SK-N-SH (cell line): ENCODE results near the gene RBM4. TPM values are rescaled to one million over a fixed set of nuclear protein-coding genes. Genes with fewer than 3 reads are reported as not detected.

Source experiments
- CTCF ChIA-PET: fragments of 300-600, 350-600 bp; formaldehyde crosslinking; extraction: SDS; loops from one replicate; lab custom pipeline; 2021; lab: Yijun Ruan, JAX
- POLR2A ChIA-PET: fragments of 350-600 bp; sonication (Branson Sonifier 250); formaldehyde crosslinking; extraction: SDS; loops from one replicate; lab custom pipeline; 2020; ENCODE audit warnings: antibody characterized with exemption, inconsistent platforms; lab: Yijun Ruan, JAX
- DNase-seq: peaks from one replicate; pipeline ENCODE4 v3.0.0; 2012
- H2AFZ ChIP-seq: fragments of 200-600 bp; sonication (generic); 2 replicates; pipeline ENCODE4 v1.8.1; 2016; ENCODE audit warnings: antibody characterized with exemption, mild to moderate bottlenecking, low read depth
- H3F3A ChIP-seq: fragments of 200-600 bp; sonication (generic); replicated peaks from 2 replicates; pipeline ENCODE3; 2016; ENCODE audit warnings: antibody characterized with exemption, mild to moderate bottlenecking; ENCODE audit not compliant: insufficient read depth
- H3K27ac ChIP-seq, 2 experiments: fragments of 200-500 bp in 1 of 2; fragments of 200-600 bp in 1 of 2; sonication (Bioruptor generic) in 1 of 2; sonication (generic), shearing (Covaris generic) in 1 of 2; 2 replicates each; pipeline versions ENCODE4 v1.5.1 to v1.6.1; 2014 to 2016; ENCODE audit warnings: low read depth in 2 of 2, inconsistent platforms in 1 of 2, low read length in 1 of 2, mild to moderate bottlenecking in 1 of 2, mixed read lengths in 1 of 2
- H3K27me3 ChIP-seq: fragments of 200-600 bp; sonication (generic), shearing (Covaris generic); 2 replicates; pipeline ENCODE4 v1.6.1; 2016; ENCODE audit warnings: mixed run types; ENCODE audit not compliant: insufficient read depth
- H3K36me3 ChIP-seq, 2 experiments: fragments of 200-500 bp in 1 of 2; fragments of 200-600 bp in 1 of 2; sonication (Bioruptor generic) in 1 of 2; sonication (generic) in 1 of 2; replicated peaks in 1 of 2; 2 replicates each; pipeline versions ENCODE3 to v1.5.1; 2014 to 2016; ENCODE audit warnings: low read length in 1 of 2, mild to moderate bottlenecking in 1 of 2; ENCODE audit not compliant: insufficient read depth in 2 of 2, control insufficient read depth in 1 of 2
- H3K4me1 ChIP-seq, 2 experiments: fragments of 200-500 bp in 1 of 2; fragments of 200-600 bp in 1 of 2; sonication (Bioruptor generic) in 1 of 2; sonication (generic), shearing (Covaris generic) in 1 of 2; 2 replicates each; pipeline versions ENCODE4 v1.5.1 to v1.6.1; 2014 to 2016; ENCODE audit warnings: low read depth in 1 of 2, low read length in 1 of 2, mixed run types in 1 of 2; ENCODE audit not compliant: insufficient read depth in 2 of 2, control insufficient read depth in 1 of 2
- H3K4me2 ChIP-seq: fragments of 200-600 bp; sonication (generic), shearing (Covaris generic); 2 replicates; pipeline ENCODE4 v1.6.1; 2017; ENCODE audit warnings: mixed run types
- H3K4me3 ChIP-seq, 2 experiments: fragments of 200-500 bp in 1 of 2; fragments of 200-600 bp in 1 of 2; sonication (Bioruptor generic) in 1 of 2; sonication (generic), shearing (Covaris generic) in 1 of 2; 2 replicates each; pipeline versions ENCODE4 v1.5.1 to v1.8.1; 2014 to 2016; ENCODE audit warnings: low read depth in 2 of 2, inconsistent platforms in 1 of 2, low read length in 1 of 2, mild to moderate bottlenecking in 1 of 2, mixed read lengths in 1 of 2, moderate library complexity in 1 of 2
- H3K79me2 ChIP-seq: fragments of 200-600 bp; sonication (generic); 2 replicates; pipeline ENCODE4 v1.8.1; 2017; ENCODE audit warnings: mild to moderate bottlenecking; ENCODE audit not compliant: insufficient read depth
- H3K9ac ChIP-seq: fragments of 200-600 bp; sonication (generic); 2 replicates; pipeline ENCODE4 v1.6.1; 2017; ENCODE audit warnings: mixed run types
- H3K9me2 ChIP-seq: fragments of 200-600 bp; sonication (generic); 2 replicates; pipeline ENCODE4 v1.6.1; 2017; ENCODE audit warnings: mixed run types
- H3K9me3 ChIP-seq: fragments of 200-600 bp; sonication (generic); 2 replicates; pipeline ENCODE4 v1.6.1; 2017; ENCODE audit warnings: mixed run types, mild to moderate bottlenecking, moderate library complexity
- H4K20me1 ChIP-seq: fragments of 200-600 bp; sonication (generic); 2 replicates; pipeline ENCODE4 v1.6.1; 2017; ENCODE audit warnings: mild to moderate bottlenecking, mixed run types; ENCODE audit not compliant: insufficient read depth
- ELF1 ChIP-seq: IDR thresholded peaks from 2 replicates; pipeline ENCODE4 v1.4.0; 2012
- EZH2phosphoT487 ChIP-seq: fragments of 200-600 bp; sonication (generic); IDR thresholded peaks from 2 replicates; pipeline ENCODE4 v1.6.1; 2017; ENCODE audit warnings: low read depth, mixed run types, mild to moderate bottlenecking, antibody characterized with exemption, moderate library complexity, borderline replicate concordance
- FOXM1 ChIP-seq: IDR thresholded peaks from 2 replicates; pipeline ENCODE4 v1.4.0; 2012; ENCODE audit warnings: low read depth, mild to moderate bottlenecking
- GABPA ChIP-seq: IDR thresholded peaks from 2 replicates; pipeline ENCODE4 v1.4.0; 2012; ENCODE audit warnings: low read depth, mild to moderate bottlenecking
- GATA2 ChIP-seq: sonication (generic); formaldehyde crosslinking; IDR thresholded peaks from 2 replicates; pipeline ENCODE4 v1.5.0; 2020; ENCODE audit warnings: mild to moderate bottlenecking, missing genetic modification reagents
- NRF1 ChIP-seq: IDR thresholded peaks from 2 replicates; pipeline ENCODE4 v1.6.1; 2012; ENCODE audit warnings: low read depth, mild to moderate bottlenecking, low read length
- RCOR1 ChIP-seq: fragments of 150-350 bp; IDR thresholded peaks from 2 replicates; pipeline ENCODE4 v1.6.1; 2017; ENCODE audit warnings: antibody characterized with exemption, low read length
- RFX5 ChIP-seq: IDR thresholded peaks from 2 replicates; pipeline ENCODE4 v1.6.1; 2012; ENCODE audit warnings: mild to moderate bottlenecking, improper control_type of control experiment, low read length
- RXRA ChIP-seq: IDR thresholded peaks from 2 replicates; pipeline ENCODE4 v1.4.0; 2012; ENCODE audit warnings: low read depth, mild to moderate bottlenecking, borderline replicate concordance
- TAF1 ChIP-seq: IDR thresholded peaks from 2 replicates; pipeline ENCODE4 v1.6.1; 2012; ENCODE audit warnings: low read depth, mild to moderate bottlenecking, low read length, moderate library complexity, borderline replicate concordance
- YY1 ChIP-seq: IDR thresholded peaks from 2 replicates; pipeline ENCODE4 v1.4.0; 2012; ENCODE audit warnings: low read depth, mild to moderate bottlenecking
- WGBS: methylation state at CpG from one replicate; pipeline ENCODE4 v1.1.6; 2017; ENCODE audit warnings: low lambda C conversion rate; 5-methylcytosine and 5-hydroxymethylcytosine counted together
- polyA plus RNA-seq, 3 experiments: library from polyadenylated mRNA; depleted of rRNA; stranded (reverse); fragments of >200 nt; gene quantifications; 2 replicates each; pipeline ENCODE4 v1.2.3, GENCODE V29; 2012
- TF ChIP-seq, protein P1 (sequence below): fragments of 200-600 bp; sonication (generic); IDR thresholded peaks from 2 replicates; pipeline ENCODE4 v1.6.1; 2017; ENCODE audit warnings: antibody characterized with exemption, mild to moderate bottlenecking, moderate library complexity
- TF ChIP-seq, protein P2 (sequence below): IDR thresholded peaks from 2 replicates; pipeline ENCODE4 v1.6.1; 2012; ENCODE audit warnings: mild to moderate bottlenecking, low read depth, low read length, moderate library complexity
- TF ChIP-seq, protein P3 (sequence below): IDR thresholded peaks from 2 replicates; pipeline ENCODE4; 2012

Gene RBM4
- polyA plus RNA-seq, 1 of the 3 experiments (the other 2 are of a cell fraction): 202 TPM

DNA sequence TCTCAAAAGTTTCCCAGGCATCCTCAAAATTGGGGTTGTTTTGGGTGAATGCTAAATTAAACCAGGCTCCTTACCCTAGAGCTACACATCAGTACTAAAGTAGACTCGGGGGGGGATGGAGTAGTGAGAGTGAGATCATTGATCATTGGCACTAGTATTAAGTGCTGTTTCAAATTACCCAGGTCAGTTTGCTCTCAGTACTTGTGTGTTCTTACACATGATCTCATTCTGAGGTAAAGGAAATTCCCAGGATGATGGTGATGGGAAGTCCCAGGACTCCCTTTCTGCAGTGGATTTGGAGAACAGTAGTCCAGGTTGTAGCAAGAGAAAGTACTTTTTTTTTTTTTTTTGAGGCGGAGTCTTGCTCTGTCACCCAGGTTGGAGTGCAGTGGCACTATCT is 12.5 kb downstream of the RBM4 start:
- H3K27ac ChIP-seq: no peak overlapping the region

DNA sequence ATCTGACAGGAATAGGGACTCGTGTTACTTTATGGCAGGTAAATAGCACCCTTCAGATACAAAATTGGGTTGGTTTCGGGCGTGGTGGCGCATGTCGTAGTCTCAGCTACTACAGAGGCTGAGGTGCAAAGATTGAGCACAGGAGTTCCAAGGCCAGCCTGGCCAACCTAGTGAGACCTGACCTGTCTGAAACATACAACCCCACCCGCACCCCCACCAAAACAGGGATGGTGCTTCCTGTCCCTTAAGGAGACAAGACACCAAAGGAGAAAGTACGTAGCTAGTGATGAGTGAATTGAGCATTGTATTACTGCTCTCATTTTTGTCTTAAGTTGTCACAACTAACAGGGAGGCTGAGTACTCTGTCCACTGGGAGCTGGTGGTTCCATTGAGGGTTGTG is 14.1 kb downstream of the RBM4 start:
- Histone ChIP-seq H3K27me3 (no peaks in the 10 kb centered on the region), H3F3A (peaks cover 30% of the 10 kb centered on the region), H3K9ac (no peak overlapping the region), H3K9me2 (no peaks in the 10 kb centered on the region), H3K79me2 (peaks cover 97% of the 10 kb centered on the region), H3K4me2 (no peak overlapping the region), H4K20me1 (peaks cover 57% of the 10 kb centered on the region), H3K9me3 (no peaks in the 10 kb centered on the region), H2AFZ (no peak overlapping the region), H3K4me3 (no peak overlapping the region), H3K4me1 (no peaks in the 10 kb centered on the region), H3K36me3 (peaks cover 7 to 57% of the 10 kb centered on the region in 2 experiments), H3K27ac (no peak overlapping the region)
- no peak for DNase-seq
- CTCF ChIA-PET: interaction anchor here (1.3 to 1.5 kb wide), 3 partner anchors 10 to 26 kb away, joined by 3 to 4 read pairs (median 4); partner anchors contain the start of gene RBM4B
- TF ChIP-seq, protein P1, sequence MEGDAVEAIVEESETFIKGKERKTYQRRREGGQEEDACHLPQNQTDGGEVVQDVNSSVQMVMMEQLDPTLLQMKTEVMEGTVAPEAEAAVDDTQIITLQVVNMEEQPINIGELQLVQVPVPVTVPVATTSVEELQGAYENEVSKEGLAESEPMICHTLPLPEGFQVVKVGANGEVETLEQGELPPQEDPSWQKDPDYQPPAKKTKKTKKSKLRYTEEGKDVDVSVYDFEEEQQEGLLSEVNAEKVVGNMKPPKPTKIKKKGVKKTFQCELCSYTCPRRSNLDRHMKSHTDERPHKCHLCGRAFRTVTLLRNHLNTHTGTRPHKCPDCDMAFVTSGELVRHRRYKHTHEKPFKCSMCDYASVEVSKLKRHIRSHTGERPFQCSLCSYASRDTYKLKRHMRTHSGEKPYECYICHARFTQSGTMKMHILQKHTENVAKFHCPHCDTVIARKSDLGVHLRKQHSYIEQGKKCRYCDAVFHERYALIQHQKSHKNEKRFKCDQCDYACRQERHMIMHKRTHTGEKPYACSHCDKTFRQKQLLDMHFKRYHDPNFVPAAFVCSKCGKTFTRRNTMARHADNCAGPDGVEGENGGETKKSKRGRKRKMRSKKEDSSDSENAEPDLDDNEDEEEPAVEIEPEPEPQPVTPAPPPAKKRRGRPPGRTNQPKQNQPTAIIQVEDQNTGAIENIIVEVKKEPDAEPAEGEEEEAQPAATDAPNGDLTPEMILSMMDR: no peak
- TF ChIP-seq FOXM1 (no peak), GATA2 (no peak)
- TF ChIP-seq, protein P2, sequence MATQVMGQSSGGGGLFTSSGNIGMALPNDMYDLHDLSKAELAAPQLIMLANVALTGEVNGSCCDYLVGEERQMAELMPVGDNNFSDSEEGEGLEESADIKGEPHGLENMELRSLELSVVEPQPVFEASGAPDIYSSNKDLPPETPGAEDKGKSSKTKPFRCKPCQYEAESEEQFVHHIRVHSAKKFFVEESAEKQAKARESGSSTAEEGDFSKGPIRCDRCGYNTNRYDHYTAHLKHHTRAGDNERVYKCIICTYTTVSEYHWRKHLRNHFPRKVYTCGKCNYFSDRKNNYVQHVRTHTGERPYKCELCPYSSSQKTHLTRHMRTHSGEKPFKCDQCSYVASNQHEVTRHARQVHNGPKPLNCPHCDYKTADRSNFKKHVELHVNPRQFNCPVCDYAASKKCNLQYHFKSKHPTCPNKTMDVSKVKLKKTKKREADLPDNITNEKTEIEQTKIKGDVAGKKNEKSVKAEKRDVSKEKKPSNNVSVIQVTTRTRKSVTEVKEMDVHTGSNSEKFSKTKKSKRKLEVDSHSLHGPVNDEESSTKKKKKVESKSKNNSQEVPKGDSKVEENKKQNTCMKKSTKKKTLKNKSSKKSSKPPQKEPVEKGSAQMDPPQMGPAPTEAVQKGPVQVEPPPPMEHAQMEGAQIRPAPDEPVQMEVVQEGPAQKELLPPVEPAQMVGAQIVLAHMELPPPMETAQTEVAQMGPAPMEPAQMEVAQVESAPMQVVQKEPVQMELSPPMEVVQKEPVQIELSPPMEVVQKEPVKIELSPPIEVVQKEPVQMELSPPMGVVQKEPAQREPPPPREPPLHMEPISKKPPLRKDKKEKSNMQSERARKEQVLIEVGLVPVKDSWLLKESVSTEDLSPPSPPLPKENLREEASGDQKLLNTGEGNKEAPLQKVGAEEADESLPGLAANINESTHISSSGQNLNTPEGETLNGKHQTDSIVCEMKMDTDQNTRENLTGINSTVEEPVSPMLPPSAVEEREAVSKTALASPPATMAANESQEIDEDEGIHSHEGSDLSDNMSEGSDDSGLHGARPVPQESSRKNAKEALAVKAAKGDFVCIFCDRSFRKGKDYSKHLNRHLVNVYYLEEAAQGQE: no peak
- WGBS: 99% methylated on average over 6 of the region's 7 CpGs
- POLR2A ChIA-PET: interaction anchor here (1.3 kb wide), 1 partner anchor 14 kb away, joined by 5 read pairs; the partner anchor contains the start of gene RBM4

More for the DNA sequence above, 12.5 kb downstream of the RBM4 start:
- Histone ChIP-seq H3K36me3 (peaks cover 24 to 64% of the 10 kb centered on the region in 2 experiments), H3K79me2 (peaks cover 100% of the 10 kb centered on the region), H3K4me2 (no peak overlapping the region), H2AFZ (no peak overlapping the region), H3K4me3 (no peak overlapping the region), H3K9me3 (no peaks in the 10 kb centered on the region), H3F3A (peaks cover 42% of the 10 kb centered on the region), H4K20me1 (peaks cover 74% of the 10 kb centered on the region), H3K9ac (no peak overlapping the region), H3K27me3 (no peaks in the 10 kb centered on the region), H3K4me1 (no peaks in the 10 kb centered on the region; a peak in 1 of 4 replicates), H3K9me2 (no peaks in the 10 kb centered on the region)
- DNase-seq: no peak
- ChIA-PET CTCF (no interaction called here), POLR2A (no interaction called here)
- 92% methylated on average over 2 of the region's 2 CpGs for WGBS
- TF ChIP-seq RCOR1 (no peak), NRF1 (no peak), TAF1 (no peak), ELF1 (no peak), GABPA (no peak), RFX5 (no peak), RXRA (no peak), EZH2phosphoT487 (no peak), YY1 (no peak)
- TF ChIP-seq, protein P3, sequence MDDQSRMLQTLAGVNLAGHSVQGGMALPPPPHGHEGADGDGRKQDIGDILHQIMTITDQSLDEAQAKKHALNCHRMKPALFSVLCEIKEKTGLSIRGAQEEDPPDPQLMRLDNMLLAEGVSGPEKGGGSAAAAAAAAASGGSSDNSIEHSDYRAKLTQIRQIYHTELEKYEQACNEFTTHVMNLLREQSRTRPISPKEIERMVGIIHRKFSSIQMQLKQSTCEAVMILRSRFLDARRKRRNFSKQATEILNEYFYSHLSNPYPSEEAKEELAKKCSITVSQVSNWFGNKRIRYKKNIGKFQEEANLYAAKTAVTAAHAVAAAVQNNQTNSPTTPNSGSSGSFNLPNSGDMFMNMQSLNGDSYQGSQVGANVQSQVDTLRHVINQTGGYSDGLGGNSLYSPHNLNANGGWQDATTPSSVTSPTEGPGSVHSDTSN: no peak
